ENCODE results near the gene PDE9A. TPM values are rescaled to one million over a fixed set of nuclear protein-coding genes. Genes with fewer than 3 reads are reported as not detected.

Gene PDE9A
- polyA plus RNA-seq, 2 of the 4 experiments (the other 2 are of a cell fraction), result 1.3 to 3.1 TPM

GRCh38 chr21:42623694-42624093, 29.7 kb upstream of the PDE9A start:
- POLR2A ChIA-PET, result no interaction called here
- no peak for TF ChIP-seq E2F6 (IDR thresholded peaks at IDR 0.05; ENCODE audit: borderline replicate concordance, low read depth)
- TF ChIP-seq TP53 (CRISPR knock-in tag; IDR thresholded peaks at IDR 0.05), result no peak
- TF ChIP-seq USF2 (IDR thresholded peaks at IDR 0.05), result no peak
- no peak for TF ChIP-seq TFCP2L1 (CRISPR knock-in tag; IDR thresholded peaks at IDR 0.05)
- no peak for TF ChIP-seq HES2 (IDR thresholded peaks at IDR 0.05)
- TF ChIP-seq EHMT2 (IDR thresholded peaks at IDR 0.05; ENCODE audit: low read depth), result no peak
- no peak for TF ChIP-seq CHD2 (IDR thresholded peaks at IDR 0.05; ENCODE audit: low read length, partially characterized antibody)
- TF ChIP-seq MAFK (IDR thresholded peaks at IDR 0.05; ENCODE audit: partially characterized antibody), result no peak
- TF ChIP-seq ZSCAN20 (CRISPR knock-in tag; IDR thresholded peaks at IDR 0.05), result no peak
- no peak for TF ChIP-seq NR3C1 (IDR thresholded peaks at IDR 0.05)
- TF ChIP-seq CTCF (IDR thresholded peaks at IDR 0.05), result no peak
- TF ChIP-seq RCOR1 (IDR thresholded peaks at IDR 0.05; ENCODE audit: low read depth, low read length), result no peak
- no peak for TF ChIP-seq MAX (IDR thresholded peaks at IDR 0.05)
- TF ChIP-seq HDAC2 (IDR thresholded peaks at IDR 0.05), result no peak
- TF ChIP-seq CEBPB (IDR thresholded peaks at IDR 0.05), result no peak
- FAIRE-seq, result no peak

GRCh38 chr21:42624095-42624790, 29.2 kb upstream of the PDE9A start:
- POLR2A ChIA-PET, result no interaction called here
- FAIRE-seq, result no peak
- peak in 1 of 2 experiments; percentile 15 for DNase-seq (ENCODE audit: low read depth in 1 of 2, low spot score in 1 of 2)
- TF ChIP-seq SREBF2 (IDR thresholded peaks at IDR 0.05) (no peak), HES2 (IDR thresholded peaks at IDR 0.05) (no peak), CHD4 (IDR thresholded peaks at IDR 0.05; ENCODE audit: borderline replicate concordance) (no peak), KDM1A (IDR thresholded peaks at IDR 0.05; ENCODE audit: low read depth) (no peak), ZSCAN20 (CRISPR knock-in tag; IDR thresholded peaks at IDR 0.05) (no peak), REST (IDR thresholded peaks at IDR 0.05) (no peak), MAZ (IDR thresholded peaks at IDR 0.05; ENCODE audit: borderline replicate concordance, low read depth, low read length) (no peak), ATOH8 (CRISPR knock-in tag; IDR thresholded peaks at IDR 0.05; ENCODE audit: low read depth) (no peak), CEBPB (IDR thresholded peaks at IDR 0.05) (no peak), RCOR1 (IDR thresholded peaks at IDR 0.05; ENCODE audit: low read depth, low read length) (no peak), ESRRA (IDR thresholded peaks at IDR 0.05; ENCODE audit: borderline replicate concordance, low read length) (no peak), BHLHE40 (IDR thresholded peaks at IDR 0.05; ENCODE audit: low read depth, low read length) (no peak), EP300 (IDR thresholded peaks at IDR 0.05) (no peak), CTCF (IDR thresholded peaks at IDR 0.05) (no peak), KDM5A (IDR thresholded peaks at IDR 0.05) (no peak)

More at GRCh38 chr21:42623694-42624093, 29.7 kb upstream of the PDE9A start:
- DNase-seq (ENCODE audit: low read depth in 1 of 2, low spot score in 1 of 2) (no peak), ATAC-seq (no peak)
- H3K4me1 ChIP-seq, result peaks cover 9% of the 10 kb centered on the region; the same call in 1 of the 3 replicates
- H3K4me2 ChIP-seq, result no peak overlapping the region
- 75% methylated on average over 7 of the region's 7 CpGs for WGBS (ENCODE audit: missing lambda C conversion rate)
- no peaks in the 10 kb centered on the region for H3K9me3 ChIP-seq
- H3K27ac ChIP-seq, result no peak overlapping the region
- CTCF ChIA-PET, result interaction anchor here (1.1 kb wide), 1 partner anchor 31 kb away, joined by 3 read pairs; no protein-coding TSS in a partner anchor
- no peak overlapping the region for H3K4me3 ChIP-seq

More at GRCh38 chr21:42624095-42624790, 29.2 kb upstream of the PDE9A start:
- Histone ChIP-seq H3K9me3 (no peaks in the 10 kb centered on the region), H3K4me2 (peak overlapping the region; percentile 44), H3K4me3 (no peak overlapping the region), H3K27ac (no peak overlapping the region; a peak in 1 of 6 replicates), H3K4me1 (peaks cover 9% of the 10 kb centered on the region; the same call in 1 of the 3 replicates)
- 37% methylated on average over 13 of the region's 13 CpGs for WGBS (ENCODE audit: missing lambda C conversion rate)
- CTCF ChIA-PET, result interaction anchor here (1.1 kb wide), 1 partner anchor 31 kb away, joined by 3 read pairs; no protein-coding TSS in a partner anchor
- ATAC-seq, result peak in 1 of 2 experiments; percentile 38; a peak in 2 of 6 replicates

Data from A549 (cell line).